ENCODE results near the gene ADO.

DNA sequence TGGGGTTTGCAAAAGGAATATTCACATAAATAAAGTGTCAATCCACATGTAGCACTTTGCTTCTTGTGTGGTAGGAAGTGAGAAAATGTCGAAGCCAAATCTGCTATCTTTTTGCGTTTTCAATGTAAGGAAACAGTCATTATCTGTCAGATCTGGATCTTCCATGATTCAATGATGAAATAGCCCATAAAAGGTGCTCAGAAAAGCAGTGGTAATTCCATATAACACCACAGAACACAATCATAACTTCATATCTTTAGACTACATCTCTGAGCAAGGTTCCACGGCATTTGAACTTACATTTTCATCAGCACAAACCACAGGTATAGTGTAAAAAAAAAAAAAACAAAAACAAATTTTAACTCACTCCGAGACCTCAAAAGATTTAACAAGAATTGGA lies 51.5 kb downstream of the ADO start:
- TF ChIP-seq, protein P1, sequence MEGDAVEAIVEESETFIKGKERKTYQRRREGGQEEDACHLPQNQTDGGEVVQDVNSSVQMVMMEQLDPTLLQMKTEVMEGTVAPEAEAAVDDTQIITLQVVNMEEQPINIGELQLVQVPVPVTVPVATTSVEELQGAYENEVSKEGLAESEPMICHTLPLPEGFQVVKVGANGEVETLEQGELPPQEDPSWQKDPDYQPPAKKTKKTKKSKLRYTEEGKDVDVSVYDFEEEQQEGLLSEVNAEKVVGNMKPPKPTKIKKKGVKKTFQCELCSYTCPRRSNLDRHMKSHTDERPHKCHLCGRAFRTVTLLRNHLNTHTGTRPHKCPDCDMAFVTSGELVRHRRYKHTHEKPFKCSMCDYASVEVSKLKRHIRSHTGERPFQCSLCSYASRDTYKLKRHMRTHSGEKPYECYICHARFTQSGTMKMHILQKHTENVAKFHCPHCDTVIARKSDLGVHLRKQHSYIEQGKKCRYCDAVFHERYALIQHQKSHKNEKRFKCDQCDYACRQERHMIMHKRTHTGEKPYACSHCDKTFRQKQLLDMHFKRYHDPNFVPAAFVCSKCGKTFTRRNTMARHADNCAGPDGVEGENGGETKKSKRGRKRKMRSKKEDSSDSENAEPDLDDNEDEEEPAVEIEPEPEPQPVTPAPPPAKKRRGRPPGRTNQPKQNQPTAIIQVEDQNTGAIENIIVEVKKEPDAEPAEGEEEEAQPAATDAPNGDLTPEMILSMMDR (IDR thresholded peaks at IDR 0.05) = no peak
- TF ChIP-seq EP300 (IDR thresholded peaks at IDR 0.05) = no peak

Data from esophagus muscularis mucosa (tissue), 3 donors.